Gastroesophageal sphincter (tissue), 4 donors: ENCODE results near the gene ANAPC4. TPM values are rescaled to one million over a fixed set of nuclear protein-coding genes. Genes with fewer than 3 reads are reported as not detected.
A peak's percentile ranks its signal among the peaks of the same experiment; 100 is the strongest.

Experiments
- ATAC-seq: fragments of 150-250 bp; one replicate; pipeline ENCODE4 v1.9.1; 2016; ENCODE audit warnings: mild to moderate bottlenecking, moderate library complexity
- H3K27ac ChIP-seq, 4 donors: fragments of 200-600 bp; sonication (generic) in 3 of 4; 1 replicate in 3 of 4; 2 replicates in 1 of 4; pipeline ENCODE4 v1.5.1; 2016 to 2019
- H3K27me3 ChIP-seq: fragments of 200-600 bp; sonication (generic); one replicate; pipeline ENCODE4 v1.5.1; 2019
- H3K36me3 ChIP-seq, 2 donors: fragments of 200-600 bp; sonication (generic); one replicate each; pipeline ENCODE4 v1.5.1; 2019; ENCODE audit warnings: control low read depth in 1 of 2
- H3K4me1 ChIP-seq, 3 donors: fragments of 200-600 bp; sonication (generic); 1 replicate in 2 of 3; 2 replicates in 1 of 3; pipeline ENCODE4 v1.5.1; 2016 to 2019; ENCODE audit warnings: control low read depth in 2 of 3
- H3K4me3 ChIP-seq, 2 donors: fragments of 200-600 bp; sonication (generic); one replicate each; pipeline ENCODE4 v1.5.1; 2019; ENCODE audit warnings: mild to moderate bottlenecking in 1 of 2, moderate library complexity in 1 of 2
- H3K9me3 ChIP-seq, 3 donors: fragments of 200-600 bp; sonication (generic); one replicate each; pipeline ENCODE4 v1.5.1; 2017 to 2019; ENCODE audit warnings: control low read depth in 2 of 3
- EP300 ChIP-seq: sonication (generic); formaldehyde crosslinking; IDR thresholded peaks from one replicate; pipeline ENCODE4 v1.6.1; 2017; ENCODE audit warnings: antibody characterized with exemption, mild to moderate bottlenecking
- POLR2A ChIP-seq, 2 donors: fragments of 450-650 bp; IDR thresholded peaks; one replicate each; pipeline ENCODE4 v1.6.1; 2017; ENCODE audit warnings: antibody characterized with exemption in 2 of 2, mild to moderate bottlenecking in 2 of 2, moderate library complexity in 1 of 2
- POLR2AphosphoS5 ChIP-seq: sonication (generic); formaldehyde crosslinking; IDR thresholded peaks from one replicate; pipeline ENCODE4 v1.6.1; 2017; ENCODE audit warnings: antibody characterized with exemption
- WGBS, 2 donors: methylation state at CpG; one replicate each; pipeline ENCODE4 v1.1.5; 2018; ENCODE audit warnings: low coverage in 1 of 2; 5-methylcytosine and 5-hydroxymethylcytosine counted together
- total RNA-seq, 4 donors: library from RNA; depleted of rRNA; stranded (reverse); fragments of >200 nt; gene quantifications; one replicate each; pipeline ENCODE4 v1.1.0, GENCODE V29; 2016
- TF ChIP-seq, protein P1 (sequence below), 4 experiments: fragments of 200-600 bp in 2 of 4; fragments of 450-650 bp in 2 of 4; sonication (generic) in 1 of 4; IDR thresholded peaks; one replicate each; pipeline ENCODE4 v1.5.1; 2017 to 2019; ENCODE audit warnings: antibody characterized with exemption in 4 of 4, mild to moderate bottlenecking in 2 of 4, moderate library complexity in 2 of 4

Gene ANAPC4
- total RNA-seq, 4 donors from 2014 or later, result 14.7 to 39.7 (median 20.5) TPM

DNA sequence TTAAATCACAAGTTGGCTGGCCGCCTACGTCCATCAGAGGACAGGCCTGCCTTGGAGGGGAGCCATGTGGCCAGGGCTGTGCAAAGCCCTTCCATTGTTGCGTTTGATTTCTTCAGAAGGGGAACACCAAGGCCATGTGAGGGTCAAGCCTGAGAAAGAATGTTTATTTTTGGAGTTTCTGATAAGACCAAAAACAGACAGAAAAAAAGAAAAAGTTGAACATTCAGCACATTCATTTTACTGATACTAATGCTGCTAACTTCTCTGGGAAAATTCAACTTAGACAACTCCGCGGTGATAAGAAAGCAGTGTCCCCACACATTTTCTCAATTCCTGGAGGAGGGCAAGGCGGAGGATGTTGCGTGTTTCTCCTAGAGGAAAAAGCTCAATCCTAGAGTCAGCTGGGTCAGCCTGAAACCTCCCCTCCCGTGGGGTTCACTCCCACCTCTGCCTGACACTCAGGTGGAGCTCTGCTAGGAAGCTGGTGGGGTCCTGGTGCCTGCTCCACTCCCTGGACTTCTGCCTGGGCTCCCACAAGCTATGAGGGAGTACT, 63.5 kb downstream of the ANAPC4 start:
- Histone ChIP-seq H3K27ac (no peak overlapping the region), H3K36me3 (no peaks in the 10 kb centered on the region), H3K9me3 (no peaks in the 10 kb centered on the region), H3K4me1 (peaks cover 0 to 9% (median 0%) of the 10 kb centered on the region in 3 donors), H3K4me3 (no peak overlapping the region), H3K27me3 (no peaks in the 10 kb centered on the region)
- TF ChIP-seq EP300, result no peak
- TF ChIP-seq POLR2AphosphoS5, result no peak
- TF ChIP-seq POLR2A (IDR thresholded peaks at IDR 0.05), result no peak
- TF ChIP-seq, protein P1, sequence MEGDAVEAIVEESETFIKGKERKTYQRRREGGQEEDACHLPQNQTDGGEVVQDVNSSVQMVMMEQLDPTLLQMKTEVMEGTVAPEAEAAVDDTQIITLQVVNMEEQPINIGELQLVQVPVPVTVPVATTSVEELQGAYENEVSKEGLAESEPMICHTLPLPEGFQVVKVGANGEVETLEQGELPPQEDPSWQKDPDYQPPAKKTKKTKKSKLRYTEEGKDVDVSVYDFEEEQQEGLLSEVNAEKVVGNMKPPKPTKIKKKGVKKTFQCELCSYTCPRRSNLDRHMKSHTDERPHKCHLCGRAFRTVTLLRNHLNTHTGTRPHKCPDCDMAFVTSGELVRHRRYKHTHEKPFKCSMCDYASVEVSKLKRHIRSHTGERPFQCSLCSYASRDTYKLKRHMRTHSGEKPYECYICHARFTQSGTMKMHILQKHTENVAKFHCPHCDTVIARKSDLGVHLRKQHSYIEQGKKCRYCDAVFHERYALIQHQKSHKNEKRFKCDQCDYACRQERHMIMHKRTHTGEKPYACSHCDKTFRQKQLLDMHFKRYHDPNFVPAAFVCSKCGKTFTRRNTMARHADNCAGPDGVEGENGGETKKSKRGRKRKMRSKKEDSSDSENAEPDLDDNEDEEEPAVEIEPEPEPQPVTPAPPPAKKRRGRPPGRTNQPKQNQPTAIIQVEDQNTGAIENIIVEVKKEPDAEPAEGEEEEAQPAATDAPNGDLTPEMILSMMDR (IDR thresholded peaks at IDR 0.05), result no peak
- 40% methylated on average over 7 of the region's 8 CpGs; no CpG with 5 or more reads in 1 of the 2 donors for WGBS, 2 donors
- ATAC-seq, result no peak

DNA sequence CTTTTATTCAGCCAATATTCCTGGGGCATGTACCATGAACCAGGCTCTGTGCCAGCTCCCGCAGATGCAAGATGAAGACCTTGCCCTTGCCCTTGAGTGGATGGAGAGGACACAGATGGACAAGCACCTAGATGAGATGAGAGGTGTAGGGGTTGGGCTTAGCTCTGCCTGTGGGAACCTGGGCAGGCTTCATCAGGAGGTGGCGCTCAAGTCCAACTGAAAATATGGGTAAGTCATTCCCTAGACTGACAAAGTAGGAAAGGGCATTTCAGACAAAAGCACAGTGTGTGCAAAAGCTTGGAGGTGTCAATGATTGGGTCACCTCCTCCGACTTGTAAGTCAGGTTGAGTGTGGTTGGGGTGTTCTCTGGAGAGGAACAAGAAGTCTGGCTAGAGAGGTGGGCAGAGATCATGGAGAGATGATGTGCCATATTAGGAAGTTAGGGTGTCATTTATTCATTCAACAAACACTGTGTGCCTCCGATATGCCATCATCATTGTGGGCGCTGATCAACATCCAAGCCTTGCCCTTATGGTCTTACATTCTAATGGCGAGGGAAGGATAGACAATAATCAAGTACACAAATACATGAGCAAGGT, 64.6 kb downstream of the ANAPC4 start:
- WGBS, 2 donors, result 48 to 51% methylated on average over 4 to 5 of the region's 6 CpGs
- TF ChIP-seq EP300, result no peak
- TF ChIP-seq, protein P1 (IDR thresholded peaks at IDR 0.05), result peak in 1 of 4 experiments; percentile 39
- no peak overlapping the region for H3K27ac ChIP-seq
- H3K4me3 ChIP-seq, result no peak overlapping the region
- H3K27me3 ChIP-seq, result no peaks in the 10 kb centered on the region
- H3K36me3 ChIP-seq, result no peaks in the 10 kb centered on the region
- H3K9me3 ChIP-seq, result no peaks in the 10 kb centered on the region
- H3K4me1 ChIP-seq, result peaks cover 0 to 9% (median 0%) of the 10 kb centered on the region in 3 donors
- no peak for ATAC-seq

DNA sequence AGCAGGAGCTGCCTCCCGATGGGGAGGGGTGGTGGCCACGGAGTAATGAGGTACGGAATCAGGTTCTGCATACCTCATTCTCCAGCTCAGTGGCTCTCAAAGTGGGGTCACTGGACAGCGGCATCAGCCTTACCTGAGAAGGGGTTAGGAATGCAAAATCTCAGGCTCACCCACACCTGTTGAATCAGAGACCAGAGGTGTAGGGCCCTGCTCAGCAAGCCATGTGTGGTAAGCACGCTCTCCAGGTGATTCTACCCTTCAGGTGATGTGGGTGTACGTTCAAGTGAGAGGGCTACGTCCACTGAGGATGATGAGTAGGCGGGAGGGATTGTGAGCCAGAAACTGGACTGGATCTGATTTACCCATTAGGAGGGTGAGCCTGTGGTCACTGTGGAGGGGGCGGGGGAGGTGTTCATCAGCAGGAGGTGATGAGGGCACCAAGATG, 65.8 kb downstream of the ANAPC4 start:
- 17 to 81% methylated on average over 1 to 7 of the region's 9 CpGs for WGBS, 2 donors
- Histone ChIP-seq H3K27me3 (no peaks in the 10 kb centered on the region), H3K27ac (no peak overlapping the region), H3K9me3 (no peaks in the 10 kb centered on the region), H3K36me3 (no peaks in the 10 kb centered on the region), H3K4me3 (no peak overlapping the region), H3K4me1 (peaks cover 0 to 9% (median 0%) of the 10 kb centered on the region in 3 donors)
- no peak for ATAC-seq
- no peak for TF ChIP-seq POLR2A (IDR thresholded peaks at IDR 0.05)
- TF ChIP-seq POLR2AphosphoS5, result no peak
- TF ChIP-seq EP300, result no peak
- TF ChIP-seq, protein P1 (IDR thresholded peaks at IDR 0.05), result no peak

DNA sequence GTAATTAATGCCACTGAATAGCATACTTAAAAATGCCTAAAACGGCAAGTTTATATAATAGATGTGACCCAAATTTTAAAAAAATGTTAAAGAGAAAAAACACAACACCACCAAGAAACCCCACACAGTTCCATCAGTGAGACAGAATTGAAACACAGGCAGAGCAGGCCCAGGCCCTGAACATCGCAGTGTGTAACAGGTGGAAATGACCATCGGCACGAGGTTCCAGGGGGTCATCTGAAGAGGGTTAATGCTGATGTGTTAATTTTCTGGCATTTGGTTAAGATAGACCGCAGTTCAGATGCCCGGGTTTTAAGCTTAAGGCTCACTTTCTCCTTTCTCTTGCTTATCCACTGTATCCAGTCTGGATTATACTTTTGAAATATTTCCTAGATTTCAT, 66.8 kb downstream of the ANAPC4 start:
- 87 to 88% methylated on average over 5 to 6 of the region's 6 CpGs for WGBS, 2 donors
- H3K4me3 ChIP-seq, result no peak overlapping the region
- TF ChIP-seq, protein P1 (IDR thresholded peaks at IDR 0.05), result no peak
- TF ChIP-seq POLR2AphosphoS5, result no peak
- no peak for TF ChIP-seq EP300
- no peak for TF ChIP-seq POLR2A (IDR thresholded peaks at IDR 0.05)
- H3K27ac ChIP-seq, result no peak overlapping the region
- H3K36me3 ChIP-seq, result no peaks in the 10 kb centered on the region
- no peaks in the 10 kb centered on the region for H3K9me3 ChIP-seq
- no peak for ATAC-seq
- peaks cover 0 to 9% (median 0%) of the 10 kb centered on the region in 3 donors for H3K4me1 ChIP-seq
- no peaks in the 10 kb centered on the region for H3K27me3 ChIP-seq

DNA sequence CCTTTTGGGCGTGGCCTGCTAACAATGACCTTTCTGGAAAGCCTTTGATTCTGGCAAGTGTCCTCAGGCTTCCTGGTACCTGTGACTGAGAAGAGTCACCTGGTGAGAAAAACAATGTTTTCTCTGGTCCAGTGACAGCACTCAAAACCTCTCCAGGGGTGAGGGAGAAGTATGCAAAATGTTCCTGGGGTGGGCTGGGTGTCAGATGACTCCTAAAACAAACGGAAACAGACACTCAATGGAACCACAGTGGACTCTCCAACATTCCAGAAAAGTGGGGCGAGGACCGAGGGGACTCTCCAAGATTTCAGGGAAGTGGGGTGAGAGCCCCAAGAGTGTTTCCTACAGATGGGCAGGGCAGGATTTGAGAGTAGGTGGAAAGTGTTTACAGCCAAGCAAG, 69.5 kb downstream of the ANAPC4 start:
- no peaks in the 10 kb centered on the region for H3K4me1 ChIP-seq
- H3K27ac ChIP-seq, result no peak overlapping the region
- 67 to 68% methylated on average over 3 of the region's 4 CpGs for WGBS, 2 donors
- no peak overlapping the region for H3K4me3 ChIP-seq
- H3K9me3 ChIP-seq, result no peaks in the 10 kb centered on the region
- TF ChIP-seq EP300 (no peak), POLR2AphosphoS5 (no peak), POLR2A (IDR thresholded peaks at IDR 0.05) (no peak)
- TF ChIP-seq, protein P1 (IDR thresholded peaks at IDR 0.05), result no peak
- ATAC-seq, result no peak
- no peaks in the 10 kb centered on the region for H3K36me3 ChIP-seq
- no peaks in the 10 kb centered on the region for H3K27me3 ChIP-seq
